Urinary bladder (tissue), 4 donors: ENCODE measurements around the gene SNCAIP. TPM values are rescaled to one million over a fixed set of nuclear protein-coding genes. Genes with fewer than 3 reads are reported as not detected.

Experiments used
- DNase-seq: peaks from one replicate; pipeline ENCODE4 v3.0.0-alpha.2; 2015; ENCODE audit errors: extremely low spot score
- H3K27ac ChIP-seq: one replicate; pipeline ENCODE4 v1.5.1; 2013; ENCODE audit warnings: low read depth, mild to moderate bottlenecking, moderate library complexity
- H3K36me3 ChIP-seq: one replicate; pipeline ENCODE4 v1.6.1; 2013; ENCODE audit warnings: mild to moderate bottlenecking, moderate library complexity; ENCODE audit not compliant: insufficient read depth
- H3K4me1 ChIP-seq: one replicate; pipeline ENCODE4 v1.6.1; 2013; ENCODE audit warnings: mild to moderate bottlenecking, moderate library complexity; ENCODE audit not compliant: insufficient read depth
- H3K4me3 ChIP-seq: one replicate; pipeline ENCODE4 v1.5.1; 2013; ENCODE audit warnings: low read depth, low read length
- WGBS: extraction: QIAGEN DNeasy Blood & Tissue Kit; methylation state at CpG from one replicate; pipeline ENCODE4 v1.1.7; 2013; 5-methylcytosine and 5-hydroxymethylcytosine counted together
- polyA plus RNA-seq: library from polyadenylated mRNA; stranded (reverse); fragments of 200-250 nt; gene quantifications from one replicate; pipeline ENCODE4 v1.2.3, GENCODE V29; 2013
- total RNA-seq: library from RNA; depleted of rRNA; stranded (reverse); fragments of >200 nt; gene quantifications from one replicate; pipeline ENCODE4 v1.2.3, GENCODE V29; 2014
- donor health status: healthy with polysubstance abuse.
- donor health status: healthy.

The SNCAIP gene
- total and polyA plus RNA-seq, 2 donors, result 1.6 to 22.2 TPM

- Histone ChIP-seq H3K27ac (no peak overlapping the region), H3K4me3 (no peak overlapping the region), H3K4me1 (no peaks in the 10 kb centered on the region), H3K36me3 (no peaks in the 10 kb centered on the region)
- WGBS, result 90% methylated on average over 1 of the region's 1 CpG
- DNase-seq, result no peak
Measured at GRCh38 chr5:122300374-122300773, 11.7 kb upstream of the SNCAIP start.

GRCh38 chr5:122301016-122301415, 11.0 kb upstream of the SNCAIP start:
- no peak overlapping the region for H3K27ac ChIP-seq
- 13% methylated on average over 2 of the region's 2 CpGs for WGBS

GRCh38 chr5:122304471-122305215, 7.4 kb upstream of the SNCAIP start:
- 75% methylated on average over 2 of the region's 2 CpGs for WGBS
- no peak overlapping the region for H3K27ac ChIP-seq
- no peaks in the 10 kb centered on the region for H3K4me1 ChIP-seq
- no peaks in the 10 kb centered on the region for H3K36me3 ChIP-seq
- DNase-seq, result no peak
- H3K4me3 ChIP-seq, result no peak overlapping the region

More at GRCh38 chr5:122301016-122301415, 11.0 kb upstream of the SNCAIP start:
- Histone ChIP-seq H3K36me3 (no peaks in the 10 kb centered on the region), H3K4me1 (no peaks in the 10 kb centered on the region), H3K4me3 (no peak overlapping the region)
- no peak for DNase-seq

- no peak overlapping the region for H3K27ac ChIP-seq
- no peak for DNase-seq
- 39% methylated on average over 2 of the region's 2 CpGs for WGBS
Measured at GRCh38 chr5:122306461-122306860, 5.6 kb upstream of the SNCAIP start.

GRCh38 chr5:122310889-122311288, 1.1 kb upstream of the SNCAIP start:
- DNase-seq, result no peak
- H3K4me3 ChIP-seq, result no peak overlapping the region
- H3K36me3 ChIP-seq, result no peaks in the 10 kb centered on the region
- no peak overlapping the region for H3K27ac ChIP-seq
- WGBS, result 71% methylated on average over 7 of the region's 7 CpGs
- H3K4me1 ChIP-seq, result no peaks in the 10 kb centered on the region

More at GRCh38 chr5:122306461-122306860, 5.6 kb upstream of the SNCAIP start:
- Histone ChIP-seq H3K4me3 (no peak overlapping the region), H3K36me3 (no peaks in the 10 kb centered on the region), H3K4me1 (no peaks in the 10 kb centered on the region)

GRCh38 chr5:122311497-122311960, 508 bp upstream of the SNCAIP start:
- Histone ChIP-seq H3K27ac (no peak overlapping the region), H3K4me1 (no peaks in the 10 kb centered on the region), H3K4me3 (peak overlapping the region; percentile 66), H3K36me3 (no peaks in the 10 kb centered on the region)
- no peak for DNase-seq
- 5% methylated on average over 33 of the region's 33 CpGs for WGBS

GRCh38 chr5:122312591-122313406, 762 bp downstream of the SNCAIP start:
- Histone ChIP-seq H3K4me1 (no peaks in the 10 kb centered on the region), H3K36me3 (no peaks in the 10 kb centered on the region), H3K27ac (no peak overlapping the region), H3K4me3 (peak overlapping the region; percentile 66)
- no peak for DNase-seq
- WGBS, result 1% methylated on average over 31 of the region's 31 CpGs

GRCh38 chr5:122314036-122314435, 2.0 kb downstream of the SNCAIP start:
- no peaks in the 10 kb centered on the region for H3K36me3 ChIP-seq
- no peak overlapping the region for H3K4me3 ChIP-seq
- WGBS, result 84% methylated on average over 2 of the region's 2 CpGs
- H3K4me1 ChIP-seq, result no peaks in the 10 kb centered on the region
- no peak for DNase-seq
- H3K27ac ChIP-seq, result no peak overlapping the region

GRCh38 chr5:122315521-122315920, 3.5 kb downstream of the SNCAIP start:
- Histone ChIP-seq H3K4me1 (no peaks in the 10 kb centered on the region), H3K27ac (no peak overlapping the region), H3K36me3 (no peaks in the 10 kb centered on the region), H3K4me3 (no peak overlapping the region)
- no peak for DNase-seq
- 90% methylated on average over 1 of the region's 1 CpG for WGBS

- Histone ChIP-seq H3K36me3 (no peaks in the 10 kb centered on the region), H3K27ac (no peak overlapping the region), H3K4me1 (no peaks in the 10 kb centered on the region), H3K4me3 (no peak overlapping the region)
- DNase-seq, result no peak
- 82% methylated on average over 8 of the region's 8 CpGs for whole genome bisulfite sequencing
Measured at GRCh38 chr5:122316656-122317055, 4.6 kb downstream of the SNCAIP start.

GRCh38 chr5:122319897-122320296, 7.9 kb downstream of the SNCAIP start:
- H3K4me1 ChIP-seq, result no peaks in the 10 kb centered on the region
- DNase-seq, result no peak
- H3K36me3 ChIP-seq, result no peaks in the 10 kb centered on the region
- H3K27ac ChIP-seq, result no peak overlapping the region
- no peak overlapping the region for H3K4me3 ChIP-seq
- 95% methylated on average over 2 of the region's 2 CpGs for WGBS

GRCh38 chr5:122321921-122322320, 9.9 kb downstream of the SNCAIP start:
- no peak for DNase-seq
- whole genome bisulfite sequencing, result 76% methylated on average over 2 of the region's 2 CpGs
- Histone ChIP-seq H3K27ac (no peak overlapping the region), H3K4me1 (no peaks in the 10 kb centered on the region), H3K4me3 (no peak overlapping the region), H3K36me3 (no peaks in the 10 kb centered on the region)

GRCh38 chr5:122322801-122323548, 10.9 kb downstream of the SNCAIP start:
- DNase-seq, result no peak
- Histone ChIP-seq H3K27ac (no peak overlapping the region), H3K4me1 (no peaks in the 10 kb centered on the region), H3K4me3 (no peak overlapping the region), H3K36me3 (no peaks in the 10 kb centered on the region)
- WGBS, result 21% methylated on average over 7 of the region's 7 CpGs
